ENCODE measurements around the gene GSTT2B.

DNA sequence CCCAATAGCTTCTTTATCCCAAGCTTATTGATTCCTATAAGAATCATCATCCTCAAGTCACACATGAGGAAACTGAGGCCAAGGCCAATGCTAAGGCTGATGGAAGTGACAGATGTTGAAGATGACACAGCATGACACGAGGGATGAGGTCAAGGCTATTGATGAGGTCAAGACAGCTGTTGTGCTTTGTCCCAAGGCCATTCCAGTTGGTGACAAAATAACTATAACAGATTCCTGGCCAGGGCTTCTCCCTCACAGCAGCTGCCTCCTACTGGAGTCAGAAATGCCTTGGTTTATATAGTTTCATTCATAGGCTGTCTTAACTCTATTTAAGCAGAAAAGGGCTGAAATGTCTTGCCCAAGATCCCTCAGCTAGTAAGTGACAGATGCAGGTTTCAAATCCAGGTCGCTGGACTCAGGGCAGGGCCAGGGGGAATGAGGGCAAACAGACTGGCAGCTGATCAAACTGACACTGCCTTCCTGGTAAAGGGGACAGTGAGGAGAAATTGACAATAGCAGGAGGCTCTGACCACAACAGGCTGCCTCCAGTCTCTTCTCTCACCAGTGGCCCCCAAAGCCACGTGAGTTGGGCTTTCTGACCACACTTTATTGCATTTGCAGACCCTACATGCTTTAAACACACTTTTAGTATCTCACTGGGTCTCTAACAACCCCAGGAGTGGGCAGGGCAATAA lies 50.4 kb downstream of the GSTT2B start:
- TF ChIP-seq, protein P1, sequence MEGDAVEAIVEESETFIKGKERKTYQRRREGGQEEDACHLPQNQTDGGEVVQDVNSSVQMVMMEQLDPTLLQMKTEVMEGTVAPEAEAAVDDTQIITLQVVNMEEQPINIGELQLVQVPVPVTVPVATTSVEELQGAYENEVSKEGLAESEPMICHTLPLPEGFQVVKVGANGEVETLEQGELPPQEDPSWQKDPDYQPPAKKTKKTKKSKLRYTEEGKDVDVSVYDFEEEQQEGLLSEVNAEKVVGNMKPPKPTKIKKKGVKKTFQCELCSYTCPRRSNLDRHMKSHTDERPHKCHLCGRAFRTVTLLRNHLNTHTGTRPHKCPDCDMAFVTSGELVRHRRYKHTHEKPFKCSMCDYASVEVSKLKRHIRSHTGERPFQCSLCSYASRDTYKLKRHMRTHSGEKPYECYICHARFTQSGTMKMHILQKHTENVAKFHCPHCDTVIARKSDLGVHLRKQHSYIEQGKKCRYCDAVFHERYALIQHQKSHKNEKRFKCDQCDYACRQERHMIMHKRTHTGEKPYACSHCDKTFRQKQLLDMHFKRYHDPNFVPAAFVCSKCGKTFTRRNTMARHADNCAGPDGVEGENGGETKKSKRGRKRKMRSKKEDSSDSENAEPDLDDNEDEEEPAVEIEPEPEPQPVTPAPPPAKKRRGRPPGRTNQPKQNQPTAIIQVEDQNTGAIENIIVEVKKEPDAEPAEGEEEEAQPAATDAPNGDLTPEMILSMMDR (IDR thresholded peaks at IDR 0.05) = no peak
- TF ChIP-seq EP300 (IDR thresholded peaks at IDR 0.05) (no peak), POLR2A (IDR thresholded peaks at IDR 0.05; ENCODE audit: low read depth) (no peak)
